Stimulated activated CD8-positive, alpha-beta memory T cell treated with anti-CD3 and anti-CD28 coated beads, Interleukin-12 subunit alpha, Interleukin-12 subunit beta, amount 100 ng/mL, for 24 hours (primary cell): Measurements from ENCODE around the gene ATXN7.

Source experiments
- DNase-seq: peaks from one replicate; pipeline ENCODE4 v3.0.0-alpha.2; 2020; ENCODE audit errors: extremely low read depth

The ATXN7 gene

DNA sequence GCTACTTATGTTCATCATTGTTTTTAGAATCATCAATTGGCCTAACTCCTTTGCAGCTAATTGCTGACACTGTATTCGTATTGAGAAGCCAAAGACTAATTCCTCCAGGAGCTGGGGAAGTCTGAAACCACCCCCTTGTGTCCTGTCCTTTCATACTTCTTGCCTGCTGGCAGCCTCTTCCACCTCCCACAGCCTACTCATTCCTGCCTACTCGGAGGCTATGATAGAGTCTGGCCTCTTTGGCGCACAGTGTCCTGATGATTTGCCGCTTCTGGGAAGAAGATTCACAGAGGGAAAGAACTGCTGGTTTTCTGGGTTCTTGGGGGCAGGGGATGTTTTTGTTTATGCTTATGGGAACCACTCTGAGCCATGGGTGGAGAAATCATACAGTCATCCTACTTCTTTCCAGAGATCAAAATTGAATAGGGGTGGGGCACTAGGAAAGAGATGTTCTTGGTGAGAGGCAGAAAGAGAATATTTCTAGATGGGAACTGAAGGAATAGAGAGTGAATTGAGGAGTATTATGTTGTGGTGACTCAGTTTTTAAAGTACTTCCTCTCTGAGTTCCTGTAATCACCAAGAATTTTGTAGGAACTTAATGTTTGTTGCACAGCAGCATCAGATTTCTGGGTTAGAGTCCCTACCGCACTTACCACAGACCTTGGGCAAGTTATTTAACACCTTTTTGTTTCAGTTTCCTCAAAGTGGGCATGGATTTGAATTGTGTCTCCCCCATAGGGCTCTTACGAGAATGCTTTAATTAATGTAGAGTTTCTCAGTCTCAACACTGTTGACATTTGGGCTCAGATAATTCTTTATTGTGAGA is 70.6 kb downstream of the ATXN7 start:
- no peak for DNase-seq

DNA sequence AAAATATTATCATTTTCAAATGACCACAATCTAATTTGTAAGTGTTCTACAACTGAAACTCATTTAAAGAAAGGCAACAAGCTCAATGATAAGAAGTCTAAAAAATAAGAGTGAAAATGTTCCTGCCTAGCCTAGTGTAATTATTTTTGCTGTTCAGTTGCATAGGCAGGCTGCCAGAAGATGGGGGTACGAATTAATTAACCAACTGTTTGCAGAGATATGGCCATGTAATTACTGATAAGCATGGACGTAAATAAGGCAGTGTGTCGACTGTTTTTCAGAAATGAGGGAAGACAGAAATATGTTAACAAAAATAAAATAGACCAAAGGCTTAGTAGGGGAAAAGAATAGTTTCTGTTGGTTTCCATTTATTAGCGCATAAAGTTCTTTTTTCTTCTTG is 73.3 kb downstream of the ATXN7 start:
- DNase-seq, result no peak

DNA sequence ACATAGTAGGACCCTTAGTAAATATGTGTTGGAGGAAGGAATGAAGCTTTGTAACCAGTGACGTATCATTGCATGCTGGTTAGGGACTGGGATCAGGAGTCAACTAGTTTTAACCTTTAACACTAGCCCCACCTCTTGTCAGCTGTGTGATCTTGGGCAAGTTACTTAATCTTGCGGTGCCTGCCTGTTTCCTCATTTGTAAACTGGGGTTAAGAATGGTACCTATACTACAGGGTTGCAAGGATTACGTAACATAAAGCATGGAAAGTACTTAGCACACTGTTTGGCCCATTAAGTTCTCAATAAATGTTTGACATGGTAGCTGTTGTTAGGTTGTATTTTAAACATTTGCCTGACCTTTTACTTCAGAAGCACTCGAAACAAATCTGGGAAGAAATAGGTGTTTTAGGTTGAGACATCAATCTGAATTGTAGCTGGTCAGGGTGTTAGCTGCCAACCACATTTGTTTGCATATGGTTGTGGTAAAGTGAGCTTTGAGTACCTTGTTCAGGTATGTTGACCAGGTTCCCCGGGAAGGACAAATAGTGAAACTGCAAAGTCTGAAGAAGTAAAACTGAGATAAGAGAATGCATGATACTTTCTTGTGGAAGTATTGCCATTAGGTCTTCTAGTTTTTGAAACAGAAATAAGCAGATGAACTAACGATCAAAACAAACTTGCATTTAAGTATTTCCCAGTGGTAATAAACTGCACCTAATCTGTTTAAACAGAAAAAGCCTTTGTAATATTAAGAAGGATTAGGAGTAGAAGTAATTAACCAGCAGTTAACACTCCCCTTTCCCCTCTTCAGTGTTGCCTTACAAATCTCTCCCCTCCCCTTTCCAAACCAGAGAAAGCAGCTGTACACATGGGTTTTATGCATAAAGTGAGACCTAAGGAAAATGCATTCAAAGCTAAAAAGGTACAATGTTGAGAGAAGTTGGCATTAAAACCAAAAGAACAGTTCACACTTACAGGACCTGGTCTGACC is 74.3 kb downstream of the ATXN7 start:
- DNase-seq, result no peak

DNA sequence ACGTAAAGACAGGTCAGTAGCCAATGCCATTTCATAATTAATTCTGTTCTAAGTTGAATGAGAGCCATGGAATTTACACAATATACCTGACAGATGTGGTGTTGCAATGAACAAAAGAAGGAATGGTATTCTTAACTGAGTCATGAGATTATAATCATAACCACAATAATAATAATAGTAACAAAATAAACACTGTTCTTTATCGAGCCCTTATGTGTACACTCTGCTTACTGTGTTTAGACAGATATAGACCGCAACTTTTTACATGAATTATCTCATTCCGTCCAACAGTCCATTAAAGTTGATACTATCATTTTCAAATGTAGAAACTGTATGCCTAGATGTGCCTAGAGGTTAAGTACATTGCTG is 76.7 kb downstream of the ATXN7 start:
- DNase-seq, result no peak

DNA sequence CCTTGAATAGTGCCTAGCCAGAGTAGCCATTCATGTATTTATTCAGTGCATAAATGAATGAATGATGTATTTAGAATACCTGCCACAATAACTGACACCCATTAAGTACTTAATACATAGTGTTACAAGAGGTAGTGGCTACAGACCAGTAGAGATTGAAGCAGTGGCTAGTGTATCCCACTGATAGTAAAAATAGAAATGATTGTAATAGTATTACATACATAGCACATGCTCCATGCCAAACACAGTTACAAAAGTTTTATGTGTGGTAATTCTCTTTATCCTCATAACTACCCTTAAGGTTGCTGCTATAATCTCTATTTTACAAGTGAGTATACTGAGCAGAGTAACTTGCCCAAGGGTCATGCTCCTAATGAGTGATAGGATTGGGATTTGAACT is 78.9 kb downstream of the ATXN7 start:
- no peak for DNase-seq

DNA sequence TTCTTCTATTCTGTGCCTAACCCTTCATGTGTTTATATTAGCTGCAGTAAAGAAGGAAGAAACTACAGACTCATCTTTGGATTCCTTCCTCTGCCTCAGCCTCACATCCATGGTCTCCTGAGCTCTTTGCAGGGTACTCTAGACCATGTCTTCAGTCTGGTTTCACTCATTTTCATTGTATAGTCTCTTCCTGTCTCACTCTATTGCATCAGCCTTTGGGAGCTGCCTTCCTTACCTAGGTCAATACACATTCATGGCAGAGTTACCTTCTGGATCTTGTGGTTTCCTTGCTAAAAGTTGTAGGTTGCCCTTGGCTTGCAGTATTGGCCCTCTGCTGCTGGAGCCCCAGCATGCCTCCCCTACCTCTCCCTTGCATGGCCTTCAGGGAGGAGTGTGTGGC is 80.0 kb downstream of the ATXN7 start:
- no peak for DNase-seq

DNA sequence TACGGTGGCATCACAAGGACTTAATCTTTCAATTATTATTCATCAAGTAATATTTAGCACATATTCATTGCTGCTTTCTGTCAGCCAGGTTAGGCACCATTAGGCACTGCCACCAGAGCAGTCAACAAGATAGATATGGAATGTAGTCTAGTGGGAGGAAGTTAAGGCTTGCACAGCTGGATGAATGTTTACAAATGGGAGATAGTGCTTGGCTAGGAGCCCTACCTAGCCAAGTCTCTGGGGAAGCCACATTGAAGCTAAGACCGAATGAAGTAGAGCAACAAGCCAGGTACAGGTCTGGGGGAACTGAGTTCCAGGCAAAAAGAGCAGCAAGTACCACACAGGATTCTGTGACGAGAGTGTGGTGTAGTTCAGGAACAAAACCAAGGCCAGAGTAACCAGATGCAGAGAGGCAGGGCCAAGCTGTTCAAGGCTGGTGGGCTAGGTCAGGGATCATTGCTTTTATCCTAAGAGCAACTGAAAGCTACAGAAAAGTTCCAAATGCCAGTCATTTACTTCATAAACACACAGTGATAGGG is 82.0 kb downstream of the ATXN7 start:
- DNase-seq, result no peak

DNA sequence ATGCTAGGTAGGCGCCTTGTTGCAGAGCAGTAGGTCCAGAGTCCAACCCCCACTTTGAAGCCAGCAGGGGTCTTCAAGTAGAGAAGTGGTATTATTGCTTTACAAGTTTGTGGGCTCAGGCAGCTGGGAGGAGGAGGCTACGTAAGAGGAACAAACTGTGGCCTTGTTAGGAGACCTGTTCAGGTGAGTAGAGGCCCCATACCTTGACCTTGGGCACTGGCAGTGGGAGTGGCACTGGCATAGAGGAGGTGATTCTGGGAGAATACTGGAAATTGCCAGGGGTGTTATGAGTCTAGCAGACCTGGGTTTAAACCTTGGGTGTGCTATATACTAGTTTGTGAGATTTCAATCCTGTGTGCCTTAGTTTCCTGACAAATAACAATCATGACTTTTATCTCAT is 83.1 kb downstream of the ATXN7 start:
- no peak for DNase-seq

DNA sequence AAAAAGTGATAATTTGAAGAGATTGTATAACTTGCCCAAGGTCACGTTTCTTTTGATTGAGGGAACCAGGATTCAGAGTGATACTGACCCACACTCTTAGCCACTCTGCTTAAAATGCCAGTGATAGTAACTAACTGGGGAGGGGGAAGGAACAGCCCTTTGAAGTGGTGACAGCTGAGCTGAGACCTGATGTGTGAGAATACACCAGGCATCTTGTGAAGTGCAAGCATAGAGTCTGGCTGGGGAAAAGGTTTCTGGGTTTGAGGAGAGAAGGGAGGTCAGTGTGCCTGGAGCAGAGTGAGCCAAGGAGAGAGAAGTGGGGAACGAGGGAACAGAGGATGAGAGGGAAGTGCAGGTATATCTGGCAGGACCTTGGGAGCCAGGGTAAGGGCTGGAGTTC is 83.9 kb downstream of the ATXN7 start:
- no peak for DNase-seq

DNA sequence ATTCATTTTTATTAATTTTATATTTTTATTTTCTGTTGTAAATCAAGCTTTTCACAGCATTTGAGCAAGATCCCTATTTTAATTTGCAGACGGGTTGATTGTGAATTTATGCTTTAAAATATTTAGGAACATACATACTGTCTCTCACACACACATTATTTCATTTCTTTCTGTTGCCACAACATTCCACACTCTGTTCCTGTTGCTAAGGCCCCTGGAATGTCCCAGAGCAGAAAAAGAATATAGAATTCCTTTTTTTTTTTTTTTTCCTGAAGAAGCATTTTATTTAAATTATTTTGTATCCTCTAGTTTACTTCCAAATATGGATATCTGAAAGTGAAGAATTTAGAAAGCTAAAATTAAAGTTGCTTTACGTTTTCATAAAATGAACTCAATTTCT is 85.3 kb downstream of the ATXN7 start:
- DNase-seq, result no peak

DNA sequence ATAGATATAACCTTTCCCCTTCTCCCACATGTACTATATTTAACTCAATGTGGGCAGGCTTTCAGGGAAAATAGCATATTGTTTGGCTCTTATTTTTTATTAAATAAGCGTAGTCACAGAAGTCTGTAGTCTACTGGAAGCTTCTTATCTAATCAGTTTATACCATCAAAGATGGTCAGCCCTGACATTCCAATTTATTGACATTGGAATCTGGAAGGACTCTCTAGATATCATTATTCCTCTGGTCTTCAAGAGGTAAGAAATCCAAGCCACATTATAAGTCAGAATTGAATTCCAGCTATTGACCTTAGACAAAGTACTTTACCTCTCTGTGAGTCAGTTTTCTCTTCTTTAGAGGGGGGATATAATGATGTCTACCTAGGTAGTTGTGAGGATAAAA is 87.0 kb downstream of the ATXN7 start:
- DNase-seq, result no peak

DNA sequence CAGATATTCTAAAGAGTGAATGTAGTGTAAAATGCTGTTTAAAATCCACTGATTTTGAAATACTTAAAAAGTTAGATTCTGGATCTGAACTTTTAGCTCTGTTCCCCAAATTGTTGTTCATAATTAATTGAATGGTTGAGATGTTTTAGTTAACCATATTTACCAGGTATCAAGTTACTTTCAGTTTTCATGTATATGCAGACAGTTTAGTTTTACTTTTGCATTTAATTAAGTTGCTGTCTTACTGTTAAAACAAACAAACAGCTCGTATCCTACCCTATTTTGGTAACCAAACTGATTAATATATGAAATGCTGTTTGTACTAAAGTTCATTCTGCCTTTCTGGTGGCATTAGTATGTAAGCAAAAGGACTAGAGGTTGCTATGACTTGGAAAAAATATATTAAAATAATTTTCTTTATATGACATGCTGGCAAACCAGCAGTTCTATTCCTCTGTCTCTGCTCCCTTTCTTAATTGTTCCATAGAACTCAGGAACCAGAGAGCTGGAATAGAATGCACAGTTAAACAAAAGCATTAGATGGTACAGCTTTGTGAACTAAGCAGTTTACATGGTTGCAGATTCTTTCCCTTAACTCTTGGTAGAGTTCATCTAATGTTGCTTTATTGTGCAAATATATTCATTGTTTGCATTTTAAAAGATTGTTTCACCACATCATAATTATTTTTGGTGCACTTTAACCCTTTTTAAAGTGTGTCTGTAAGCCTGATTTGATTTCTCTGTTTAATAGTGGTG is 88.0 kb downstream of the ATXN7 start:
- no peak for DNase-seq

DNA sequence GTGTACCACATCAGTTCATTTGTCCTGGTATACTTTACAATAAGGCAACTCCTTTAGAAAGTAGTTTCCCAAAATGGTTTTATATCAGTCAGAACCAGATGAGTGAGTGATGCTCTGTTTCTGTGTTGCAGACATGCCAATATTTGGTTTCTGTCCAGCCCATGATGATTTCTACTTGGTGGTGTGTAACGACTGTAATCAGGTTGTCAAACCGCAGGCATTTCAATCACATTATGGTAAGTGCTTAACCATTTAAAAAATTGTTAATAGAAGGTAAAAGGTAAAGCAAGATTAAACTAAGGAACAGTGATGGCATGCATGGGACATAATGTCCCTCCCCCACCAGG is 88.6 kb downstream of the ATXN7 start:
- no peak for DNase-seq

DNA sequence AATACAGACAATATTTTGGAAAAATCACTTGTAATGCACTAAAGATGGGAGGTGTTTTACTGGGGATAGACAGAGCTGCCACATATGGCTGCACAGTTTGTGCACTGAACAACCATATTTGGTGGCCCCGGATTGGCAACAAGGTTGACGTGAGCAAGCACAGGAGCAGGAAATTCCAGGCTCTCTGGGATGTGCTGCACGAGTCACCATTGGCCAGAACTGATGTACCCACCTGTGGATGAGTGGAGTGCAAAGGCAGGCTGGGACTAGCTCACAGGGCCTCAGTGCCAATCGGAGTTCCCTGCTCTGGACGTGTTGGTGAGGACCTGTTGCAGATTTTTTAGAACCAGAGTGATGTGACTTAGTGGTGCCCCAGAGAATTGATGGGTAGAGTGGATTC is 90.5 kb downstream of the ATXN7 start:
- no peak for DNase-seq

DNA sequence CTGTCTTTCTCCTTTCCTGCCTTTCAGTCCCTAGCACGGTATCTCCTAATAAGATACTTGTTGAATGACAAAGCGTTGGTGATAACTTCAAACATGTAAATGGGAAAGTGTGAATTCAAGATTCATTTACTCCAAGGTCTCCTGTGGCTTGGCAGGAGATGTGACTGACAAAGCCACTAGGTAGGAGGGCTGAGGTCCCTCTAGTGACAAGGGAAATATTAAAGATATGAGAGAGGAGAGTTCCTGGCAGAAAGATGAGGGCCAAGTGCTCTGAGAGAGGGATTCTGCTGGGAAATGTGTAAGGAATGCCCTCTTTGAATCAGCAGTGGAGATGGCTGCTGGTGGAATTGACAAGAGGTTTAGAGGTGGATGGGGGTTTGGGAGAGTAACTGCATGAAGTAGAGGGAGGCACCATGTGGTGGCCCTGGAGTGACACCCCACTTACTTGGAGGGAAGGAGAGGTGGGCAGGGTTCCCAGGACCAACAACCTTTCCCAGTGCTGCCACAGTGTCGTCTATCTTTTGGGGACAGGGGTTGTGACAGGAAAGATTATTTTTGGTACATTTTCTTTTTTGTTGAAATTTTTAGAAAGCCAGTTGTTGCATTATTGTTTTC is 91.5 kb downstream of the ATXN7 start:
- DNase-seq, result no peak

DNA sequence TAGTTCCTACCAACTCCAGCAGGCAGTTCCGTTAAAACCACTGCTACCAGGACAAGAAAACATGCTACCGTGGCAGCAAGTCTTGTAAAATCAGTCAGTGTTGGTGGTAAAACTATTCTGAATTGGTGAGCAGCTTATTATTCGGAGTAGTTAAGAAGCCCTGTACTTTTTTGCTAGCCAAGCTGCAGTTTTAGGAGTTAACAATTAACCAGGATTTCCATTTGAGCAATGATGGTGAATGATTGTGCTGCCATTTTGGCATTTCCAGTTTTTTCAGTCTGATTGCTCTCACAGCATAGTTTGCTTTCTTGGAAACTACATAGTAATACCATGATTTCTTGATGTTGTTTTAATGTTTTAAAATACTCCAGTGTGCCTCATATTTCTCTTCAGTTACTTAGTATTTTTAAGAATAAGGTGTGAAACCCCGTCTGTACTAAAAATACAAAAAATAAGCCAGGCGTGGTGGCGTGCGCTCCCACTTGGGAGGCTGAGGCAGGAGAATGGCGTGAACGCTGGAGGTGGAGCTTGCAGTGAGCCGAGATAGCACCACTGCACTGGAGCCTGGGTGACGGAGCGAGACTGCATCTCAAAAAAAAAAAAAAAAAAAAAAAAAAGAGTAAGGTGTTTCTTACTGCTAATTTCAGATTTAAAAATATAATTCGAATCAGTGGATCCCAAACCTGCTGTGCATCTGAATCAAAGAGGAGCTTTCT is 92.3 kb downstream of the ATXN7 start:
- no peak for DNase-seq

DNA sequence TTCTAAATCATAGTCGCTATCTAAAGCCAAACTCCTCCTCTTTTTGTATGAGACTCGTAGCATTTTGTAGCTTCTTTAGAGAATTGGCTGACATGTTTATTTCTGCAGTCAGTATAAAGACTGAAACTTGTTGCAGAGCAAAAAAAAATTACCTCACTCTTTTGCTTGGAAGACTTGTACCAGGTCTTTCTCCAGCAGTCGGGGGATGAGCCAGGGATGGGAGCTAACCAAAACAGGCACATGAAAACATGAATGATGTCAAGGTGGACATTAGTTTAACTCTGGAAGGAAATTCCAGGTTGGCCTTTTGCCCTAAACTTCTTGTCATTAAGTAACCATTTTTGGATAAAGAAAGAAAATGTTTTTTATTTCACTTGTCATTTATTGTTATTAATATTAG is 95.5 kb downstream of the ATXN7 start:
- no peak for DNase-seq

DNA sequence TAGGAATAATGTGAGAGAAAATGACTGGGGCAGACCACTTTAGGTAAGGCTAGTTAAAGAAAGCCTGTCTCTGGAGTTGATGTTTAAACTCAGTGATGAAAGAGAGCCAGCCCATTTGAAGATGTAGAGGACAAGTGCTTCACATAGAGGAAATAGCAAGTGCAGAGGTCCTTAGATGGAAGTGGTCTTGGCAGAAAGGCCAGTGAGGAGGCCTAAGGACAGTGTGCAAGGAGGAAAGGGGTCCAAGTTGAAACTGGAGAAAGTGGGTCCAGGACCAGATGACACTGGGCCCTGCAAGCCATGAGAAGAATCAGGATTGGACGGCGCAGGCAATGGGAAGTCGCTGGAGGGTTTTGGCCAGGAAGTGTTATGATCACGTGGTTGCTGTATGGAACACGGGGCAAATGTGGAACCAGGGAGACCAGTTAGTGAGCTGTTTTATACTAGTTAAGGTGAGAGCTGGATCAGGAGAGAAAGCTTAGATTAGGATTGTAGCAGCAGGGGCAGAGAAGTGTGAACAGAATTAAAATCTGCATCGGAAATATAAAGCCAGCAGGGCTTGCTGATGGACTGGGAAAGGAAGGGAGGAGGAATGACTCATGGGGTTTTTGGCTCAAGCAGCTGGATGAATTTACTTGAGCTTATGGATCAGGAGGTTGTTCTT is 96.5 kb downstream of the ATXN7 start:
- DNase-seq, result no peak

DNA sequence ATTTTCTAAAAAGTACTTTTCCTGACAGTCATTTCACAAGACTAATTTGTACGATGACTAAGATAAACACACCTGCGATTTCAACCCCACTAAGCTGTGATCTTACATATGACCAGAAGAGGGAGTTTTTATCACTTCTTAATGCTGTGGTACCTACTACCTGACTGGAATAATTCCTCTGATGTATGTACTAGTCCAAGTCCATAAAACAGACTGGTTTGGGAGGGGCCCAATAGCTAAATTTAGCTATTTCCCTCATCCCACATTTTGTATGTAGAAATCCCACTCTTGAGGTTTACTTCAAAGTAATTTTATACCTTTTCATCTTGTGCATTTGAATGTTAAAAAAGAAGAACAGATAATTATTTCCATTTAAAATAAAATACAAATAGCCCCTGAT is 98.2 kb downstream of the ATXN7 start:
- no peak for DNase-seq

DNA sequence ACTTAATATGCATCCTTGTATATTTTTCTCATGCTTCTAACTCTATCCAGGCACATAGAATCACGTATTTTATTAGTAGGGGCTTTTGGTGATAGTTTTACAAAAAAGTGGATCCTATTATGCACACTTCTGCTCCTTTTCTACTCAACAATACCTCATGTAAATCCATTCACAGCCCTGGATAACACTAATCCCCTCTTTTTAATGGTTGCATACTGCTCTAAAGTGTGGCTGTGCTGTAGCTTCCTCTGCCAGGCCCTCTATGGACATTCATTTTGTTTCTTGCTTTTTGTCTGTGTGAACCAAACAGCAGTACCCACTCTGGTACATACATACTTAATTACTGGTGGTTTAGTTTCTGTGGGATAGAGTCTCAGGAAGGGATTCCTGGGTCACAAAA is 99.8 kb downstream of the ATXN7 start:
- DNase-seq, result no peak
